ENCODE results near the gene GPR78.
"Not testable (repeated sequence)": the region's sequence is repeated elsewhere in the genome, so short reads cannot be mapped to it uniquely, and the experiment has no call there.

GPR78 gene

DNA sequence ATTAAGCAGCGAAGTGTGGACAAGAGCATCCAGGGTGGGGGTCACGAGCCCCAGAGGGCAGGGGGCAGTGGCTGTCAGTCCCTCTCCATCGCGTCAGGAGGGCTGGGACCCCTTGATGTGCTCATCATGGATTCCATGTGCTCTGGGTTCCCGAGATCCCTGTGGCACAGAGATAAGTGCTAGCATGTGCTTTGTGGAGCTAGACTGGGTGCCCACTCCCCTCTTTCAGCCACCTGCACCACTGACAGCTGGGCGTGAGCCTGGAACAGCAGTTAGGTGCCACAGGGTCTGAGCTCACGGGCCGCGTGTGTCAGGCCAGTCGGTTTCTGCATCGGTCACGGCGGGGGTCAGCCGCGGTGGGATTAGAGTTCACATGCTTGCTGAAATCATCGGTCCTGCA, 36.6 kb downstream of the GPR78 start:
- DNase-seq (ENCODE audit: low spot score), result no peak

DNA sequence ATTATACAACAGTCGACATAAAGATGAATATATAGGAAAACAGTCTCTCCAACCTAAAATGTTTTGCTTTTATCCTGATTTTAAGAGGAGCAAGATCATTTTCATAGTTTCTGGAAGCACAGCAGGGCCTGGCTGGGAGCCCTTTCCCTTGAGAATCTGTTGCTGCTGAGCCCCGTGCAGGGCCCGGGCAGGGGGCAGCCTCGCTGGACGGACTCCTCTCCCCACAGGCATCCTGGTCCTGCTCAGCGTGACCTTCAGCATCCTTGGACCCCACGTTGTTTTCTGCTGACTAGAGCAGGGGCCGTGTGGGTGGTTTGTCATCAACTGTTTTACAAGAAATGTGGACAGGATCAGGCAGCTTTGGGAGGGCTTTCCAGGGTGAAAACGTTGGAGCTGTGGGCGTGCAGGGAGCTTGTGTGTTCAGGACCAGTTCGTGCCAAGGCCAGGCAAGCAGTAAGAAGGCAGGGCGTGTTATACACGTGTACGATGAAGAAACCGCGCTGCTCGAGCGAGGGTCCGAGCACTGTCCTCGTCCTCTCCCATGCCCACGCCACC, 37.4 kb downstream of the GPR78 start:
- no peak for DNase-seq (ENCODE audit: low spot score)

DNA sequence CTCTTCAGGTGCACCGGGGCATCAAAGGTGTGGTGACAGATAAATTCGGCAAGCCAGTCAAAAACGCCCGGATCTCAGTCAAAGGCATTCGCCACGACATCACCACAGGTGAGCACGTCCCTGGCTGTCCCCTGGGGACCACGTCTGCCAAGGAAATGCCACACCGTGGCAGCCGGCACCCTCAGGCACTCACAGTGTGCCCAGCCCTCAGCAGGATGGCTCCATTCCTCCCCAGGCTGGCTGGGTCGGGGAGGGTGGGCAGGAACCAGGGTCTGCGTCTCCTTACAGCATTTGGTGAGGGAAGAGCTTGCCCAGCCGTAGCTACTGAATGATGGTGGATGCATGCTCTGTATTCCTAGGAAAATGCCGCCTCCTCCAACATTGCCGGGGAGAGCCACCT, 38.2 kb downstream of the GPR78 start:
- no peak for DNase-seq (ENCODE audit: low spot score)

DNA sequence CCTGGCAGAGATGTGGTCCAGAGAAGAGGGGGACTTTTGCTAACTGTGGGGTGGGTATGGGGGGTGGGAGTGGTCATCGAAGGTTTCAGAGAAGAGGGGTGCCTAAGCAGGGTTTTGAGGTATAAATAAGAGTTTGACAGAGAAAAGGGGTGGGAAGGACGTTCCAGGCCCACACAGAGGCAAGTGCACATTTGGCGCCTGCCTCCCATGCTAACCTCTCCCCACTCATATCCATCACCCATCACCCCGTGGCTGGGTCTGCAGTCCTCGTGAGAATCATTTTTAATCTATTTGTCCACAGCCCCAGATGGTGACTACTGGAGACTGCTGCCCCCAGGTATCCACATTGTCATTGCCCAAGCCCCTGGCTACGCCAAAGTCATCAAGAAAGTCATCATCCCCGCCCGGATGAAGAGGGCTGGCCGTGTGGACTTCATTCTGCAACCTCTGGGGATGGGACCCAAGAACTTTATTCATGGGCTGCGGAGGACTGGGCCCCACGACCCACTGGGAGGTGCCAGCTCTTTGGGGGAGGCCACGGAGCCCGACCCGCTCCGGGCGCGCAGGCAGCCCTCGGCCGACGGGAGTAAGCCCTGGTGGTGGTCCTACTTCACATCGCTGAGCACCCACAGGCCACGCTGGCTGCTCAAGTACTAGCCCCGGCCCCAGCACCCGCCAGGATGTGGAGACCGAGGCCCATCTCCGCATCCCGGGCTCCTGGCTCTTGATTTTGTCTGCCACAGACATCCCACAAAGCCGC, 38.9 kb downstream of the GPR78 start:
- DNase-seq (ENCODE audit: low spot score), result no peak

DNA sequence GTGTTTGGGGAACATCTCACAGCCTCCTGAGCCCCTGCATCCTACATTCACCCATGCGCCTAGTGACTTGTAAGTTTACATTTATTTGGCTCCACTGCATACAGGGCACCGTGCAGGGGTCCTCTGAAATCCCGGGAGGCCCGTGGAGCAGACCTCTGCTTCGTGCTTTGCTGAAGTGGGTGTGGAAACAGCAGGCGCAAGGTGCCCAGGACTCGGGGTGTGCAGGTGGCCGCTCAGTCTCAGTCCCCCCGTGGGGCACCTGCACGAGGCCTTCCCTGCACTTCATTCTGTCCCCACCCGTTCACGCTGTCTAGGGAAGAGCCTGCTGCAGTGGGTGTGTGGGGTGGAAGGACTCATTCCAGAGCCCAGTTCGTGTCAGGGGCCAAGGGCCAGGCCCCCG, 40.9 kb downstream of the GPR78 start:
- not testable (repeated sequence) for DNase-seq (ENCODE audit: low spot score)

DNA sequence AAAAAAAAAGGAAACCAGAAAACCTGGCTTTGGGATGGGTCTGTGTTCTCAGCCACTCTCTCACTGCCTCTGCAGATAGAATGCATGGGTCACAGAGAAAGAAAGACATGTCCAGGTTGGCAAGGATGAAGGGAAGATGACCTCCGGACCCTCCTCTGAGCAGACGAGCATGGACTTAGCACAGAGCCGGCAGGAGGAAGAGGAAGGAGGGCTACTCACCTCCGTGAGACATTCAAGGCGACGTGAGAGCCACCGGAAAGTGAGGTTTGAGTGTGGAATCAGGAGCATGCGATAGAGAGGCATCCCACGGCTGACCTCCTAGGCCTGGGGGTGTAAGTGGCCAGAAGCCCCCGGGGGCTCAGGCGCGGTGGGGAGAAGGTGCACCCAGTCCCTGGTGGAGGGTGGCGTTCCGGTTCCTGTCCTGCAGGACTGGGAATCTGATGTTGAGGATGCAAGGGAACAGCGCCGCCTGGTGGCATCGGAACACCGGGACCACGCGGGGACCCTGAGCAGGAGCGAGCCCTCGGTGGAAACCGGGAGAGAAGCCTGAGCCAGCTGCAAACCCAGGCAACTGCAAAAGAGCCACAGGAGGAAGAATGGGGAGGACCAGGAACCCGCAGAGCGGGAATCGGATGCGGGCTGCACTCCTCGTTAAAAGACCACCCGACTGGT, 44.5 kb downstream of the GPR78 start:
- DNase-seq (ENCODE audit: low spot score), result not testable (repeated sequence)

DNA sequence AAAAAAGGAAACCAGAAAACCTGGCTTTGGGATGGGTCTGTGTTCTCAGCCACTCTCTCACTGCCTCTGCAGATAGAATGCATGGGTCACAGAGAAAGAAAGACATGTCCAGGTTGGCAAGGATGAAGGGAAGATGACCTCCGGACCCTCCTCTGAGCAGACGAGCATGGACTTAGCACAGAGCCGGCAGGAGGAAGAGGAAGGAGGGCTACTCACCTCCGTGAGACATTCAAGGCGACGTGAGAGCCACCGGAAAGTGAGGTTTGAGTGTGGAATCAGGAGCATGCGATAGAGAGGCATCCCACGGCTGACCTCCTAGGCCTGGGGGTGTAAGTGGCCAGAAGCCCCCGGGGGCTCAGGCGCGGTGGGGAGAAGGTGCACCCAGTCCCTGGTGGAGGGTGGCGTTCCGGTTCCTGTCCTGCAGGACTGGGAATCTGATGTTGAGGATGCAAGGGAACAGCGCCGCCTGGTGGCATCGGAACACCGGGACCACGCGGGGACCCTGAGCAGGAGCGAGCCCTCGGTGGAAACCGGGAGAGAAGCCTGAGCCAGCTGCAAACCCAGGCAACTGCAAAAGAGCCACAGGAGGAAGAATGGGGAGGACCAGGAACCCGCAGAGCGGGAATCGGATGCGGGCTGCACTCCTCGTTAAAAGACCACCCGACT, 50.2 kb downstream of the GPR78 start:
- not testable (repeated sequence) for DNase-seq (ENCODE audit: low spot score)

DNA sequence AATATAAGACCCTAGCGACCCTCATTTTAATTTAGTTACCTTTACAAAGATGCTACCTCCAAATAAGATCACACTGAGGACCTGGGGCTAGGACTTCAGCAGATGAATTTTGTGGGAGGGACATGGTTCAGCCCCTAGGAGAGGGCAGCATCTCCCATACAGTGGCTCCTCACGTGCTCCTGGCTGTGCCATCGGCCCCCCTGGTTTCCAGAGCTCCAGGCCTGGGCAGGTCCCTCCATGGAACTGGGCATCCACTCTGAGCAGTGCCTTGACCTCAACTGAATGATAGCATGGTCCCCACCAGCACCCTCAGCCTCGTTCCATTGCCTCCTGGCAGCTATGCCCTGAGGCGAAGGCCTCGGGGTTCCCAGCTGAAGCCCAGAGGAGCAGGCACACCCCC, 51.7 kb downstream of the GPR78 start:
- DNase-seq (ENCODE audit: low spot score), result not testable (repeated sequence)

DNA sequence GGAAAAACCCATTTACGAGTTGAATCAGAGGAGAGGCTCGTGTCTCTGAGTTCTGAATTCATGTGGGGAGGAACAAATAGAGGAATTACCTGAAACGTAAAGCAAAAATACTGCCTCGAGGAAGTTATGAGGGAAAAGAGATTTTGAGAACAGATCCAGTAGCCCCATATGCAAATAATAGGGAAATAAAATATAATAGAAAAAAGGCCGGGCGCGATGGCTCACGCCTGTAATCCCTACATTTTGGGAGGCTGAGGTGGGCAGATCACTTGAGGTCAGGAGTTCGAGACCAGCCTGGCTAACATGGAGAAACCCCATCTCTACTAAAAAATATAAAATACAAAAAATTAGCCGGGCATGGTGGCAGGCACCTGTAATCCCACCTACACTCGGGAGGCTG, 54.6 kb downstream of the GPR78 start:
- not testable (repeated sequence) for DNase-seq (ENCODE audit: low spot score)

DNA sequence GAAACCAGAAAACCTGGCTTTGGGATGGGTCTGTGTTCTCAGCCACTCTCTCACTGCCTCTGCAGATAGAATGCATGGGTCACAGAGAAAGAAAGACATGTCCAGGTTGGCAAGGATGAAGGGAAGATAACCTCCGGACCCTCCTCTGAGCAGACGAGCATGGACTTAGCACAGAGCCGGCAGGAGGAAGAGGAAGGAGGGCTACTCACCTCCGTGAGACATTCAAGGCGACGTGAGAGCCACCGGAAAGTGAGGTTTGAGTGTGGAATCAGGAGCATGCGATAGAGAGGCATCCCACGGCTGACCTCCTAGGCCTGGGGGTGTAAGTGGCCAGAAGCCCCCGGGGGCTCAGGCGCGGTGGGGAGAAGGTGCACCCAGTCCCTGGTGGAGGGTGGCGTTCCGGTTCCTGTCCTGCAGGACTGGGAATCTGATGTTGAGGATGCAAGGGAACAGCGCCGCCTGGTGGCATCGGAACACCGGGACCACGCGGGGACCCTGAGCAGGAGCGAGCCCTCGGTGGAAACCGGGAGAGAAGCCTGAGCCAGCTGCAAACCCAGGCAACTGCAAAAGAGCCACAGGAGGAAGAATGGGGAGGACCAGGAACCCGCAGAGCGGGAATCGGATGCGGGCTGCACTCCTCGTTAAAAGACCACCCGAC, 55.8 kb downstream of the GPR78 start:
- DNase-seq (ENCODE audit: low spot score), result not testable (repeated sequence)
